CD4-positive, alpha-beta memory T cell (primary cell): Measurements from ENCODE around the gene PPP1R11. TPM values are rescaled to one million over a fixed set of nuclear protein-coding genes. Genes with fewer than 3 reads are reported as not detected.

Source experiments
- CTCF ChIA-PET: fragments of 350-600 bp; sonication (Branson Sonifier 250); formaldehyde crosslinking; loops from one replicate; lab custom pipeline; 2021; ENCODE audit warnings: inconsistent platforms; ENCODE audit not compliant: partially characterized antibody; lab: Charles Lee
- POLR2A ChIA-PET: fragments of 350-600 bp; sonication (Branson Sonifier 250); formaldehyde crosslinking; loops from one replicate; lab custom pipeline; 2021; ENCODE audit not compliant: partially characterized antibody; lab: Charles Lee
- DNase-seq, 5 donors: peaks; one replicate each; pipeline versions ENCODE4 v3.0.0 to v3.0.0-alpha.2; 2020 to 2022; ENCODE audit warnings: mixed read lengths in 1 of 5
- H3K27ac ChIP-seq: one replicate; pipeline ENCODE4 v1.7.0; 2013; ENCODE audit warnings: low read depth, low read length
- H3K27me3 ChIP-seq: 2 replicates; pipeline ENCODE4 v1.7.0; 2013; ENCODE audit warnings: mild to moderate bottlenecking, low read length, moderate library complexity; ENCODE audit not compliant: insufficient read depth
- H3K36me3 ChIP-seq: 2 replicates; pipeline ENCODE4 v1.7.0; 2013; ENCODE audit warnings: mild to moderate bottlenecking, low read length, moderate library complexity; ENCODE audit not compliant: insufficient read depth
- H3K4me1 ChIP-seq: 2 replicates; pipeline ENCODE4 v1.7.0; 2013; ENCODE audit warnings: mild to moderate bottlenecking, low read length, moderate library complexity; ENCODE audit not compliant: insufficient read depth
- H3K4me3 ChIP-seq, 2 donors: one replicate each; pipeline ENCODE4 v1.7.0; 2013; ENCODE audit warnings: low read length in 2 of 2, mild to moderate bottlenecking in 1 of 2
- H3K9me3 ChIP-seq, 2 donors: one replicate each; pipeline ENCODE4 v1.7.0; 2013; ENCODE audit warnings: low read length in 2 of 2, control low read depth in 1 of 2; ENCODE audit not compliant: control insufficient read depth in 1 of 2
- H3K27ac Mint-ChIP-seq, 7 donors: one replicate each; pipeline ENCODE4 v1.8.0; 2020 to 2021; ENCODE audit warnings: mixed read lengths in 7 of 7, mild to moderate bottlenecking in 6 of 7, inconsistent platforms in 3 of 7, moderate library complexity in 3 of 7
- H3K27me3 Mint-ChIP-seq, 2 donors: one replicate each; pipeline ENCODE4 v1.8.0; 2020 to 2021; ENCODE audit warnings: mixed read lengths in 2 of 2
- H3K36me3 Mint-ChIP-seq, 2 donors: one replicate each; pipeline ENCODE4 v1.8.0; 2020 to 2021; ENCODE audit warnings: mixed read lengths in 2 of 2, inconsistent platforms in 1 of 2, mild to moderate bottlenecking in 1 of 2
- H3K4me1 Mint-ChIP-seq, 4 donors: one replicate each; pipeline ENCODE4 v1.8.0; 2020 to 2021; ENCODE audit warnings: mixed read lengths in 4 of 4, mild to moderate bottlenecking in 1 of 4
- H3K4me3 Mint-ChIP-seq, 8 donors: one replicate each; pipeline ENCODE4 v1.8.0; 2020 to 2021; ENCODE audit warnings: mixed read lengths in 8 of 8, mild to moderate bottlenecking in 7 of 8, moderate library complexity in 6 of 8, inconsistent platforms in 3 of 8
- H3K9me3 Mint-ChIP-seq, 8 donors: one replicate each; pipeline ENCODE4 v1.8.0; 2020 to 2021; ENCODE audit warnings: mixed read lengths in 8 of 8, mild to moderate bottlenecking in 5 of 8, inconsistent platforms in 3 of 8, moderate library complexity in 1 of 8
- intact Hi-C: fragments of 100-400 bp; cut with micrococcal nuclease; formaldehyde crosslinking; loops from one replicate; pipeline ENCODE4 v1.15.1; 2023
- polyA plus RNA-seq, 2 donors: library from polyadenylated mRNA; unstranded; fragments of 300-500 nt; fragmentation: Illumina TruSeq; gene quantifications; one replicate each; pipeline ENCODE4 v1.2.3, GENCODE V29; 2021
- total RNA-seq, 2 experiments: library from RNA; stranded (reverse); gene quantifications; one replicate each; pipeline ENCODE4 v1.2.3, GENCODE V29; 2021

Gene PPP1R11
- total and polyA plus RNA-seq, 4 experiments from 2014 or later, result 65.2 to 134 (median 89.9) TPM

GRCh38 chr6:30067460-30068139 lies 602 bp downstream of the PPP1R11 start:
- CTCF ChIA-PET, result interaction anchor here (0.9 to 3.0 kb wide), 4 partner anchors 9 to 414 kb away, joined by 3 to 15 read pairs (median 8); partner anchors contain the start of gene RNF39
- POLR2A ChIA-PET, result interaction anchor here (0.6 to 2.3 kb wide), 8 partner anchors 10 to 1449 kb away, joined by 3 to 13 read pairs (median 4); partner anchors contain the start of gene TRIM39
- H3K27ac Mint-ChIP-seq, result peak overlapping the region; percentile 95 to 100 (median 99)

DNA sequence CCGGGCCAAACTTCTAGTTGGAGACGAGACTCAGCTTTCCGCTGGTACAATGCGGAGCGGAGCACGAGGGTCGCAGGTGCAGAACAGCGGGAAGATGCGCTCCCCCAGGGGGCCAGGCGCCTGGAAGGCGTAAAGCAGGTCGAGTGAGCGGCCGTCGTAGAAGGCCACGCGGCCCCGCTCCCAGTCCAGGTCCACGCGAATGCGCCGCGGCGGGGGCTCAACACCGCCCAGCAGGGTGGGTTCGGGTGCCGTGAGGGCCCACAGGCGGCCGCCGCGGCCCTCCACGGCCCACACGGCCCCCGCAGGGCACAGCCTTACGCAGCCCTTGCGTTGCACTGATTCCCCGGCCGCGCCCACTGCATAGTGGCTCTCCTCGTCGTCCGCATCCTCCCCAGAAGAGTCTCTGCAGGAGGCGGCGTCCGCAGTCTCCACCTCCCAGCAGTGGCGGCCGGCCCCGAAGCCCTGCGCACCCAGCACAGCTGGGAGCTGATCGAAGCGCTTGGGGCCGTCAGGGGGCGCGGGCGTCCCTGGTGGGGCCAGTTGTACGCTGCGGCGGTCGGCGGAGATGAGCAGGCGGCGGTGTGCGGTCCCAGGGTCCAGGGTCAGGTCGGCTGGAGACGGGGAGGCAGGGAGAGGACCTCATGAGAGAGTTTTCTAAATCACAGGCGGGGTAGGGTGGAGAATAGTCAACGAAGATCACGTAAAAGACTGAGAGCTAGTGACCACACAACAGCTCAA lies 4.3 kb downstream of the PPP1R11 start:
- H3K27me3 Mint-ChIP-seq, result peaks cover 20 to 29% of the 10 kb centered on the region in 2 donors
- intact Hi-C loops, result no loop called here
- H3K36me3 Mint-ChIP-seq, result peaks cover 44 to 45% of the 10 kb centered on the region in 2 donors
- peak in 1 of 5 donors; percentile 14 for DNase-seq
- H3K4me1 Mint-ChIP-seq, result peaks cover 34 to 85% (median 54%) of the 10 kb centered on the region in 4 donors
- POLR2A ChIA-PET, result interaction anchor here (0.7 to 1.8 kb wide), 2 partner anchors 10 to 16 kb away, joined by 3 to 8 read pairs; partner anchors contain the start of gene POLR1H
- Histone ChIP-seq H3K4me3 (no peak overlapping the region), H3K27me3 (peaks cover 4% of the 10 kb centered on the region), H3K36me3 (peaks cover 24% of the 10 kb centered on the region), H3K4me1 (peaks cover 47% of the 10 kb centered on the region), H3K9me3 (no peaks in the 10 kb centered on the region), H3K27ac (no peak overlapping the region)
- H3K4me3 Mint-ChIP-seq, result peak overlapping the region in 6 of 8 donors; percentile 21 to 51 (median 39)
- CTCF ChIA-PET, result interaction anchor here (0.9 kb wide), 1 partner anchor 12 kb away, joined by 3 read pairs; no protein-coding TSS in a partner anchor
- peaks cover 0 to 3% (median 0%) of the 10 kb centered on the region in 8 donors for H3K9me3 Mint-ChIP-seq
- H3K27ac Mint-ChIP-seq, result peak overlapping the region in 1 of 7 donors; percentile 57

More at GRCh38 chr6:30067460-30068139, 602 bp downstream of the PPP1R11 start:
- Histone ChIP-seq H3K27ac (peak overlapping the region; percentile 99), H3K4me1 (peaks cover 42% of the 10 kb centered on the region), H3K27me3 (no peaks in the 10 kb centered on the region), H3K4me3 (peak overlapping the region; percentile 84 to 90), H3K36me3 (peaks cover 34% of the 10 kb centered on the region), H3K9me3 (no peaks in the 10 kb centered on the region)
- Mint-ChIP-seq H3K4me1 (peaks cover 36 to 76% (median 50%) of the 10 kb centered on the region in 4 donors), H3K9me3 (peaks cover 0 to 4% (median 0%) of the 10 kb centered on the region in 8 donors), H3K4me3 (peak overlapping the region; percentile 92 to 100 (median 97)), H3K36me3 (peaks cover 56 to 67% of the 10 kb centered on the region in 2 donors), H3K27me3 (peaks cover 7 to 10% of the 10 kb centered on the region in 2 donors)
- intact Hi-C loops, result loop anchor here (2.0 to 5.0 kb wide), 5 partner anchors 103 to 550 kb away; partner anchors contain the start of genes HLA-A, MRPS18B, PPP1R10 and TRIM26
- no peak for DNase-seq

DNA sequence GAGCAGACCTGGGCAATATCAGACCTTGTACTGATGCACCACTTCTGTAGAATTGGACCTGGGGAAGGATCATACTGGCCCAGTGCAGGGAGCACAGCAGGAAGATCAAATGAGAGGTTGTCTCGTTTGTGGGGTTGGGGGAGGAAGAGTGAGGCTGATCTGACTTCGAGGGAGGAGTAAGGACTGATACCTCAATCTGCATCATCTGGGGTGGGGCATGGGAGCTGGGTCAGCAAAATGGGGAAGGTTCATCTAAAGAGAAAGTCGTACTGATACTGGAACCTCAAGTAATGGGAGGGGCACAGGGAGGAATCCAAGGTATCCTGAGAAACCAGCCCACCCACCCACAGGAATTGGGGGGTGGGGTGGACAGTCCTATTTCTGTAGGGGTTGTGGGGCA lies 4.9 kb downstream of the PPP1R11 start:
- ChIA-PET CTCF (interaction anchor here (0.9 kb wide), 1 partner anchor 13 kb away, joined by 3 read pairs; no protein-coding TSS in a partner anchor), POLR2A (interaction anchor here (1.8 kb wide), 1 partner anchor 11 kb away, joined by 8 read pairs; the partner anchor contains the start of gene POLR1H)
- Histone ChIP-seq H3K4me3 (no peak overlapping the region), H3K36me3 (peaks cover 24% of the 10 kb centered on the region), H3K27ac (no peak overlapping the region), H3K9me3 (no peaks in the 10 kb centered on the region), H3K27me3 (peaks cover 4% of the 10 kb centered on the region), H3K4me1 (peaks cover 52% of the 10 kb centered on the region)
- DNase-seq, result no peak
- peaks cover 37 to 85% (median 58%) of the 10 kb centered on the region in 4 donors for H3K4me1 Mint-ChIP-seq
- intact Hi-C loops, result no loop called here
- H3K27ac Mint-ChIP-seq, result peak overlapping the region in 2 of 7 donors; percentile 1 to 57
- peak overlapping the region in 5 of 8 donors; percentile 21 to 51 (median 49) for H3K4me3 Mint-ChIP-seq
- H3K9me3 Mint-ChIP-seq, result peaks cover 0 to 3% (median 0%) of the 10 kb centered on the region in 8 donors
- H3K36me3 Mint-ChIP-seq, result peaks cover 38 to 45% of the 10 kb centered on the region in 2 donors
- peaks cover 20 to 29% of the 10 kb centered on the region in 2 donors for H3K27me3 Mint-ChIP-seq

- peaks cover 18% of the 10 kb centered on the region for H3K36me3 ChIP-seq
- Mint-ChIP-seq H3K4me3 (peak overlapping the region in 7 of 8 donors; percentile 41 to 85 (median 72)), H3K36me3 (peaks cover 23 to 32% of the 10 kb centered on the region in 2 donors), H3K27me3 (peaks cover 21 to 28% of the 10 kb centered on the region in 2 donors), H3K9me3 (peaks cover 0 to 3% (median 0%) of the 10 kb centered on the region in 8 donors), H3K27ac (peak overlapping the region in 4 of 7 donors; percentile 11 to 56 (median 32)), H3K4me1 (peaks cover 37 to 85% (median 56%) of the 10 kb centered on the region in 4 donors)
- ChIA-PET CTCF (interaction anchor here (0.9 to 2.1 kb wide), 2 partner anchors 28 to 57 kb away, joined by 3 to 6 read pairs; no protein-coding TSS in a partner anchor), POLR2A (interaction anchor here (2.3 to 2.6 kb wide), 2 partner anchors 8 to 12 kb away, joined by 14 to 26 read pairs; partner anchors contain the start of genes POLR1H and PPP1R11)
- H3K4me3 ChIP-seq, result no peak overlapping the region
- no peak overlapping the region for H3K27ac ChIP-seq
- peaks cover 49% of the 10 kb centered on the region for H3K4me1 ChIP-seq
- DNase-seq, result no peak
- H3K27me3 ChIP-seq, result peaks cover 4% of the 10 kb centered on the region
- no peaks in the 10 kb centered on the region for H3K9me3 ChIP-seq
- intact Hi-C loops, result no loop called here
Observed at GRCh38 chr6:30073489-30074235, 6.7 kb downstream of the PPP1R11 start.

DNA sequence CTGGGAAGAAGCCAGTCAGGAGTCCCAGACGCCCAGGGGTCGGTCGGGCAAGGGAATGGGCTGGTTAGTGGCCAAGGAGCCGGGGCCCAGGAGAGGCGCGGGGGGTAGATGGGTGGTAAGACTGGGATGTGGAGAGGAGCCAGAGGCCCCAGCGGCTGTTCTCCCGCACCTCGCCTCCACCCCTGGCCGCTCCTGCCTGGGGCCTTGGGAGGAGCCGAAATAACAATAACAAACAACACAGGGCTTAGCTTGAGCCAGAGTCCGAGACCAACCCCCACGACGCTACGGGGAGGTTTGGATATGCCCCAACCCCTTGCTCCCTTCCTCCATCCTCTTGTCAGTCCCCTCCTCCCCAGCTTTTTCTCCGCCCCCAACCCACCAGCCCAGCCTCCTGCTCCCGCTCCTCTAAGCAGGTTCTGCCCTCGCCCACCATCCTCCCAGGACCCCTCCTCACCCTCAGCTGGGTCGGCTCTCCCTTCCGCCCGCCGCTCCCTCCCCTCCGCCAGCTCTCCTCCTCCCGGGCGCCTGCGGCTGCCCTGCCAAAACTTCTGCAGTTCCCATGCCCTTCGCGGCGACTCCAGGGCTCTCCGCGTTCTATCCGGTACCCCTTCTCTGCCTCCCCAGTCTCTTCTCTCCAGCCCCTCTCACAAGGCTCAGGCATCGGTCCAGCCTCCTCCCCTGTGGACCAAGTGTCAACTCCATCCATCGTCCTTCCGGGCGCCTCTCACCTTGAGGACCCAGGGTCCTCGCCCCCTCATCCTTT lies 7.5 kb downstream of the PPP1R11 start:
- Histone ChIP-seq H3K4me1 (peaks cover 49% of the 10 kb centered on the region), H3K27ac (no peak overlapping the region), H3K36me3 (peaks cover 10% of the 10 kb centered on the region), H3K27me3 (peaks cover 4% of the 10 kb centered on the region), H3K4me3 (peak overlapping the region in 1 of 2 donors; percentile 15), H3K9me3 (no peaks in the 10 kb centered on the region)
- Mint-ChIP-seq H3K27ac (peak overlapping the region in 4 of 7 donors; percentile 1 to 65 (median 32)), H3K27me3 (peaks cover 21 to 28% of the 10 kb centered on the region in 2 donors), H3K4me3 (peak overlapping the region; percentile 66 to 85 (median 78)), H3K36me3 (peaks cover 18 to 23% of the 10 kb centered on the region in 2 donors), H3K4me1 (peaks cover 36 to 78% (median 55%) of the 10 kb centered on the region in 4 donors), H3K9me3 (peaks cover 0 to 3% (median 0%) of the 10 kb centered on the region in 8 donors)
- DNase-seq, result no peak
- intact Hi-C loops, result no loop called here
- CTCF ChIA-PET, result interaction anchor here (0.9 to 3.0 kb wide), 3 partner anchors 8 to 57 kb away, joined by 3 to 15 read pairs (median 6); partner anchors contain the start of gene PPP1R11
- POLR2A ChIA-PET, result interaction anchor here (1.4 to 2.6 kb wide), 3 partner anchors 9 to 27 kb away, joined by 3 to 26 read pairs (median 14); partner anchors contain the start of genes POLR1H and PPP1R11
